ENCODE results near the gene ANKUB1.

Gene ANKUB1

GRCh38 chr3:149808209-149808829 is 16.0 kb upstream of the ANKUB1 start:
- peak; percentile 61 for DNase-seq

GRCh38 chr3:149806171-149806778 is 13.9 kb upstream of the ANKUB1 start:
- DNase-seq: no peak

GRCh38 chr3:149801639-149802038 is 9.3 kb upstream of the ANKUB1 start:
- no peak for DNase-seq

- no peak for DNase-seq
Measured at GRCh38 chr3:149801195-149801594, 8.8 kb upstream of the ANKUB1 start.

- no peak for DNase-seq
Measured at GRCh38 chr3:149800693-149801092, 8.3 kb upstream of the ANKUB1 start.

- DNase-seq: no peak
Measured at GRCh38 chr3:149796026-149796425, 3.7 kb upstream of the ANKUB1 start.

- DNase-seq: no peak
Measured at GRCh38 chr3:149790698-149791097, 1.7 kb downstream of the ANKUB1 start.

GRCh38 chr3:149790268-149790667 is 2.1 kb downstream of the ANKUB1 start:
- DNase-seq: no peak

- DNase-seq: no peak
Measured at GRCh38 chr3:149784064-149784704, 8.2 kb downstream of the ANKUB1 start.

- DNase-seq: no peak
Measured at GRCh38 chr3:149783576-149783975, 8.8 kb downstream of the ANKUB1 start.

GRCh38 chr3:149781741-149782140 is 10.6 kb downstream of the ANKUB1 start:
- DNase-seq: no peak

- no peak for DNase-seq
Measured at GRCh38 chr3:149781211-149781610, 11.1 kb downstream of the ANKUB1 start.

GRCh38 chr3:149777414-149778214 is 14.7 kb downstream of the ANKUB1 start:
- DNase-seq: no peak

- no peak for DNase-seq
Measured at GRCh38 chr3:149776170-149776569, 16.2 kb downstream of the ANKUB1 start.

GRCh38 chr3:149772861-149773260 is 19.5 kb downstream of the ANKUB1 start:
- DNase-seq: no peak

GRCh38 chr3:149771652-149772271 is 20.6 kb downstream of the ANKUB1 start:
- DNase-seq: no peak

- DNase-seq: no peak
Measured at GRCh38 chr3:149770246-149770645, 22.1 kb downstream of the ANKUB1 start.

GRCh38 chr3:149768704-149769103 is 23.6 kb downstream of the ANKUB1 start:
- no peak for DNase-seq

GRCh38 chr3:149767720-149768119 is 24.6 kb downstream of the ANKUB1 start:
- no peak for DNase-seq

GRCh38 chr3:149765762-149766334 is 26.5 kb downstream of the ANKUB1 start:
- no peak for DNase-seq

- DNase-seq: no peak
Measured at GRCh38 chr3:149764302-149764701, 28.1 kb downstream of the ANKUB1 start.

GRCh38 chr3:149763565-149764195 is 28.7 kb downstream of the ANKUB1 start:
- DNase-seq: no peak
